ENCODE results near the gene FAM53A. TPM values are rescaled to one million over a fixed set of nuclear protein-coding genes. Genes with fewer than 3 reads are reported as not detected.

Gene FAM53A
- total RNA-seq, 1 experiment from 2014 or later, result 3.1 TPM

GRCh38 chr4:1723131-1723801, 39.2 kb upstream of the FAM53A start:
- Histone ChIP-seq H3K4me1 (ENCODE audit: insufficient read depth, low read length) (peaks cover 43% of the 10 kb centered on the region), H3K9me2 (replicated peaks; ENCODE audit: low read length) (no peaks in the 10 kb centered on the region), H3K36me3 (ENCODE audit: low read depth, low read length) (peaks cover 20% of the 10 kb centered on the region), H3K79me2 (ENCODE audit: low read length) (peaks cover 66% of the 10 kb centered on the region), H2AFZ (ENCODE audit: low read length) (no peak overlapping the region), H3K27me3 (ENCODE audit: low read length) (no peaks in the 10 kb centered on the region), H3K27ac (ENCODE audit: low read length) (no peak overlapping the region), H3K9me3 (ENCODE audit: low read length) (no peaks in the 10 kb centered on the region), H3K4me3 (ENCODE audit: low read length) (peak overlapping the region; percentile 94), H4K20me1 (ENCODE audit: low read length) (no peaks in the 10 kb centered on the region), H3K4me2 (ENCODE audit: low read length) (peak overlapping the region; percentile 85), H3K9ac (ENCODE audit: low read length) (peak overlapping the region; percentile 82; the same call in 1 of the 2 replicates), H3F3A (ENCODE audit: low read length, unreplicated experiment) (no peaks in the 10 kb centered on the region)
- no peak for DNase-seq
- CTCF ChIA-PET, result interaction anchor here (1.4 kb wide), 1 partner anchor 30 kb away, joined by 4 read pairs; no protein-coding TSS in a partner anchor
- ATAC-seq, result no peak
- BruUV-seq (replicated peaks), result TSS peak; percentile 17
- POLR2A ChIA-PET (ENCODE audit: unreplicated experiment), result no interaction called here
- intact Hi-C loops (cut with micrococcal nuclease), result no loop called here
- TF ChIP-seq EZH2 (IDR thresholded peaks at IDR 0.05; ENCODE audit: low read length, unreplicated experiment) (no peak), EZH2phosphoT487 (IDR thresholded peaks at IDR 0.05; ENCODE audit: borderline replicate concordance, low read length) (no peak), CTCF (conservative IDR thresholded peaks at IDR 0.05; ENCODE audit: low read depth, low read length) (no peak)

GRCh38 chr4:1722551-1723118, 38.5 kb upstream of the FAM53A start:
- no peaks in the 10 kb centered on the region for H3F3A ChIP-seq (ENCODE audit: low read length, unreplicated experiment)
- ChIA-PET POLR2A (ENCODE audit: unreplicated experiment) (no interaction called here), CTCF (interaction anchor here (1.4 kb wide), 1 partner anchor 29 kb away, joined by 4 read pairs; no protein-coding TSS in a partner anchor)
- peak overlapping the region; percentile 94 for H3K4me3 ChIP-seq (ENCODE audit: low read length)
- H3K4me1 ChIP-seq (ENCODE audit: insufficient read depth, low read length), result peaks cover 37% of the 10 kb centered on the region
- peak overlapping the region; percentile 82 for H3K9ac ChIP-seq (ENCODE audit: low read length)
- H3K27ac ChIP-seq (ENCODE audit: low read length), result no peak overlapping the region
- H3K9me3 ChIP-seq (ENCODE audit: low read length), result no peaks in the 10 kb centered on the region
- DNase-seq (no peak), ATAC-seq (no peak)
- H3K4me2 ChIP-seq (ENCODE audit: low read length), result peak overlapping the region; percentile 85
- no peaks in the 10 kb centered on the region for H3K9me2 ChIP-seq (replicated peaks; ENCODE audit: low read length)
- TF ChIP-seq CTCF (conservative IDR thresholded peaks at IDR 0.05; ENCODE audit: low read depth, low read length) (no peak), EZH2 (IDR thresholded peaks at IDR 0.05; ENCODE audit: low read length, unreplicated experiment) (no peak), EZH2phosphoT487 (IDR thresholded peaks at IDR 0.05; ENCODE audit: borderline replicate concordance, low read length) (no peak)
- peaks cover 17% of the 10 kb centered on the region for H3K36me3 ChIP-seq (ENCODE audit: low read depth, low read length)
- peaks cover 66% of the 10 kb centered on the region for H3K79me2 ChIP-seq (ENCODE audit: low read length)
- TSS peak; percentile 7 for BruUV-seq (replicated peaks)
- no peaks in the 10 kb centered on the region for H3K27me3 ChIP-seq (ENCODE audit: low read length)
- H4K20me1 ChIP-seq (ENCODE audit: low read length), result no peaks in the 10 kb centered on the region
- intact Hi-C loops (cut with micrococcal nuclease), result no loop called here
- no peak overlapping the region for H2AFZ ChIP-seq (ENCODE audit: low read length)

All from PC-3 (cell line).